Neural progenitor cell (in vitro differentiated cells): ENCODE results near the gene MROH2A. TPM values are rescaled to one million over a fixed set of nuclear protein-coding genes. Genes with fewer than 3 reads are reported as not detected.

Source experiments
- DNase-seq: peaks from one replicate; pipeline ENCODE4 v3.0.0-alpha.2; 2016; ENCODE audit warnings: low spot score
- H2AFZ ChIP-seq: fragments of 200-600 bp; sonication (generic); replicated peaks from 2 replicates; pipeline ENCODE4 v1.6.1; 2016; ENCODE audit warnings: antibody characterized with exemption
- H3F3A ChIP-seq: fragments of 200-600 bp; sonication (generic); 2 replicates; pipeline ENCODE4 v1.6.1; 2016; ENCODE audit warnings: antibody characterized with exemption, low read depth
- H3K27ac ChIP-seq: fragments of 200-600 bp; sonication (generic); 2 replicates; pipeline ENCODE4 v1.5.1; 2016; ENCODE audit warnings: mild to moderate bottlenecking
- H3K27me3 ChIP-seq: fragments of 200-600 bp; sonication (generic); 2 replicates; pipeline ENCODE4 v1.6.1; 2016; ENCODE audit warnings: mild to moderate bottlenecking, moderate library complexity
- H3K36me3 ChIP-seq: fragments of 200-600 bp; sonication (generic); 2 replicates; pipeline ENCODE4 v1.5.1; 2016
- H3K4me1 ChIP-seq: fragments of 200-600 bp; sonication (generic); 2 replicates; pipeline ENCODE4 v1.6.1; 2016; ENCODE audit warnings: mixed run types
- H3K4me2 ChIP-seq: fragments of 200-600 bp; sonication (generic); 2 replicates; pipeline ENCODE4 v1.6.1; 2016
- H3K4me3 ChIP-seq: fragments of 200-600 bp; sonication (generic); 2 replicates; pipeline ENCODE4 v1.5.1; 2016
- H3K79me2 ChIP-seq: fragments of 200-600 bp; sonication (generic); 2 replicates; pipeline ENCODE4 v1.6.1; 2016; ENCODE audit warnings: low read depth
- H3K9ac ChIP-seq: fragments of 200-600 bp; sonication (generic); 2 replicates; pipeline ENCODE4 v1.6.1; 2016
- H3K9me3 ChIP-seq: fragments of 200-600 bp; sonication (generic); 2 replicates; pipeline ENCODE4 v1.5.1; 2016; ENCODE audit warnings: low read depth
- H4K20me1 ChIP-seq: fragments of 200-600 bp; sonication (generic); 2 replicates; pipeline ENCODE4 v1.6.1; 2016; ENCODE audit warnings: low read depth
- H3K27ac Mint-ChIP-seq: 3 replicates; pipeline ENCODE4 v1.8.0; 2021; ENCODE audit warnings: mixed read lengths
- H3K27me3 Mint-ChIP-seq: 2 replicates; pipeline ENCODE4 v1.8.0; 2022; ENCODE audit warnings: low read depth, mild to moderate bottlenecking, inconsistent platforms, moderate library complexity, mixed read lengths; ENCODE audit not compliant: insufficient read depth
- H3K36me3 Mint-ChIP-seq: 3 replicates; pipeline ENCODE4 v1.8.0; 2021; ENCODE audit warnings: mixed read lengths
- H3K4me1 Mint-ChIP-seq: 3 replicates; pipeline ENCODE4 v1.8.0; 2021; ENCODE audit warnings: mixed read lengths
- H3K4me3 Mint-ChIP-seq: 3 replicates; pipeline ENCODE4 v1.8.0; 2021; ENCODE audit warnings: mild to moderate bottlenecking, moderate library complexity, mixed read lengths
- H3K9me3 Mint-ChIP-seq: 3 replicates; pipeline ENCODE4 v1.8.0; 2020; ENCODE audit warnings: mixed read lengths
- EZH2 ChIP-seq: fragments of 200-600 bp; sonication (generic); IDR thresholded peaks from 2 replicates; pipeline ENCODE4 v1.6.1; 2017; ENCODE audit warnings: antibody characterized with exemption, mild to moderate bottlenecking, moderate library complexity
- EZH2phosphoT487 ChIP-seq: fragments of 200-600 bp; sonication (generic); IDR thresholded peaks from 2 replicates; pipeline ENCODE4 v1.6.1; 2017; ENCODE audit warnings: antibody characterized with exemption
- total RNA-seq: library from RNA; depleted of rRNA; stranded (reverse); fragments of >200 nt; gene quantifications from 2 replicates; pipeline ENCODE4 v1.2.3, GENCODE V29; 2015; ENCODE audit warnings: low replicate concordance
- TF ChIP-seq, protein P1 (sequence below): fragments of 200-600 bp; sonication (generic); IDR thresholded peaks from 2 replicates; pipeline ENCODE4 v1.5.1; 2017; ENCODE audit warnings: antibody characterized with exemption, mild to moderate bottlenecking

The MROH2A gene
- total RNA-seq, 1 donor from 2014 or later, result not detected

- peaks cover 73% of the 10 kb centered on the region for H3K79me2 ChIP-seq
- no peaks in the 10 kb centered on the region for H3K9me3 ChIP-seq
- no peak for DNase-seq
- H3K27me3 ChIP-seq, result no peaks in the 10 kb centered on the region
- H2AFZ ChIP-seq, result no peak overlapping the region
- H3K4me3 ChIP-seq, result peak overlapping the region; percentile 91
- no peaks in the 10 kb centered on the region for H3K9me3 Mint-ChIP-seq
- peaks cover 33% of the 10 kb centered on the region for H3K4me1 ChIP-seq
- H3K27ac ChIP-seq, result no peak overlapping the region
- no peak overlapping the region for H3K27ac Mint-ChIP-seq
- H3K36me3 ChIP-seq, result peaks cover 14% of the 10 kb centered on the region
- H3K4me2 ChIP-seq, result peak overlapping the region; percentile 98
- peak overlapping the region; percentile 82 for H3K9ac ChIP-seq
- peaks cover 67% of the 10 kb centered on the region for H4K20me1 ChIP-seq
- TF ChIP-seq EZH2phosphoT487 (no peak), EZH2 (no peak)
- TF ChIP-seq, protein P1, sequence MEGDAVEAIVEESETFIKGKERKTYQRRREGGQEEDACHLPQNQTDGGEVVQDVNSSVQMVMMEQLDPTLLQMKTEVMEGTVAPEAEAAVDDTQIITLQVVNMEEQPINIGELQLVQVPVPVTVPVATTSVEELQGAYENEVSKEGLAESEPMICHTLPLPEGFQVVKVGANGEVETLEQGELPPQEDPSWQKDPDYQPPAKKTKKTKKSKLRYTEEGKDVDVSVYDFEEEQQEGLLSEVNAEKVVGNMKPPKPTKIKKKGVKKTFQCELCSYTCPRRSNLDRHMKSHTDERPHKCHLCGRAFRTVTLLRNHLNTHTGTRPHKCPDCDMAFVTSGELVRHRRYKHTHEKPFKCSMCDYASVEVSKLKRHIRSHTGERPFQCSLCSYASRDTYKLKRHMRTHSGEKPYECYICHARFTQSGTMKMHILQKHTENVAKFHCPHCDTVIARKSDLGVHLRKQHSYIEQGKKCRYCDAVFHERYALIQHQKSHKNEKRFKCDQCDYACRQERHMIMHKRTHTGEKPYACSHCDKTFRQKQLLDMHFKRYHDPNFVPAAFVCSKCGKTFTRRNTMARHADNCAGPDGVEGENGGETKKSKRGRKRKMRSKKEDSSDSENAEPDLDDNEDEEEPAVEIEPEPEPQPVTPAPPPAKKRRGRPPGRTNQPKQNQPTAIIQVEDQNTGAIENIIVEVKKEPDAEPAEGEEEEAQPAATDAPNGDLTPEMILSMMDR, result no peak
- peaks cover 29% of the 10 kb centered on the region for H3K4me1 Mint-ChIP-seq
- H3F3A ChIP-seq, result peaks cover 10% of the 10 kb centered on the region
- peak overlapping the region; percentile 99 for H3K4me3 Mint-ChIP-seq
- H3K27me3 Mint-ChIP-seq, result peaks cover 4% of the 10 kb centered on the region
- H3K36me3 Mint-ChIP-seq, result peaks cover 34% of the 10 kb centered on the region
Measured at GRCh38 chr2:233852056-233852455, 73.9 kb downstream of the MROH2A start.

DNA sequence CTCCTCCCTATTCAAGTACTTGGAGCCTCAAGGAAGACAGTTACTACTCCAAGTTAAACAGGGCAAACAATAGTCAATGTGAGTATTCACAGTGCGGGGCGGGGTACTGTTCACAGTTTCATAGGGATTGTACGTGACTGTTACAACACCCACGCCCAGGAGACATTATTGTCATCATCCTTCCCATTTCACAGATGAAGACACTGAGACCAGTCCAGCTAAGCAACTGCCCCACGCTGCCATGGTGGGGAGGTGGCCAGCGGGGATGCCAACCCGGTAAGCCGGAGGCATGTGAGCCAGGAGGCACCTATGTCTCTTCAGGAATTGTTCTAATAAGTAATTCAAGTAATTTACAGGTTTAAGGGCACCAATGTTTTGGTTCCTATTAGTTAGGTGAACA, 75.2 kb downstream of the MROH2A start:
- peak overlapping the region; percentile 50 for H3K27ac Mint-ChIP-seq
- H3K27ac ChIP-seq, result no peak overlapping the region
- H3K9me3 Mint-ChIP-seq, result no peaks in the 10 kb centered on the region

DNA sequence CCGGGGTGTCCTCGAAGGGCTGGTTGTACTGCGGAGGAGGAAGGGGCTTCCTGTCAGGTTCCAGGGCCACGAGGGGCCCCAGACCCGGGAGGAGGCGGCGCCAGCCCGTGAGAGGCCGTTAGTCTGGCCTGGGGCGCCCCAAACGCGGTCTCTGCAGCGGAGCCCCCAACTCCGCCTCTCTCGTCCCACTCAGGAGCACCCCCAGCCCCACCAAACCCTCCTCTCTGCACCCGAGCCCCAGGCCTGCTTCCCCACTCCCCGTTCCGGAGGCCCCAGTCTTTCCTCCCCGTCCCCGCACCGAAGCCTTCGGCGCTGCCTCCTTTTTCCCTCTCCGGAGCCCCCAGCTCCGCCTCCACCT, 75.7 kb downstream of the MROH2A start:
- no peaks in the 10 kb centered on the region for H3K27me3 ChIP-seq
- peaks cover 49% of the 10 kb centered on the region for H4K20me1 ChIP-seq
- peaks cover 4% of the 10 kb centered on the region for H3K27me3 Mint-ChIP-seq
- peak overlapping the region; percentile 96 for H3K27ac Mint-ChIP-seq
- peak overlapping the region; percentile 53 for H2AFZ ChIP-seq
- H3F3A ChIP-seq, result peaks cover 10% of the 10 kb centered on the region
- peak overlapping the region; percentile 91 for H3K4me3 ChIP-seq
- peak overlapping the region; percentile 82 for H3K9ac ChIP-seq
- TF ChIP-seq, protein P1, result no peak
- TF ChIP-seq EZH2phosphoT487 (no peak), EZH2 (no peak)
- no peaks in the 10 kb centered on the region for H3K9me3 Mint-ChIP-seq
- H3K4me1 Mint-ChIP-seq, result peaks cover 29% of the 10 kb centered on the region
- no peaks in the 10 kb centered on the region for H3K9me3 ChIP-seq
- no peak overlapping the region for H3K27ac ChIP-seq
- H3K4me3 Mint-ChIP-seq, result peak overlapping the region; percentile 99
- H3K79me2 ChIP-seq, result peaks cover 55% of the 10 kb centered on the region
- peaks cover 33% of the 10 kb centered on the region for H3K4me1 ChIP-seq
- peaks cover 14% of the 10 kb centered on the region for H3K36me3 ChIP-seq
- peak overlapping the region; percentile 98 for H3K4me2 ChIP-seq
- no peak for DNase-seq
- H3K36me3 Mint-ChIP-seq, result peaks cover 20% of the 10 kb centered on the region

More for the DNA sequence above, 75.2 kb downstream of the MROH2A start:
- peaks cover 29% of the 10 kb centered on the region for H3K4me1 Mint-ChIP-seq
- H3K79me2 ChIP-seq, result peaks cover 60% of the 10 kb centered on the region
- no peak for TF ChIP-seq EZH2
- TF ChIP-seq EZH2phosphoT487, result no peak
- TF ChIP-seq, protein P1, result no peak
- peak overlapping the region; percentile 99 for H3K4me3 Mint-ChIP-seq
- H3K4me1 ChIP-seq, result peaks cover 33% of the 10 kb centered on the region
- H2AFZ ChIP-seq, result no peak overlapping the region
- peaks cover 14% of the 10 kb centered on the region for H3K36me3 ChIP-seq
- H3K4me2 ChIP-seq, result peak overlapping the region; percentile 98
- H4K20me1 ChIP-seq, result peaks cover 54% of the 10 kb centered on the region
- H3K27me3 Mint-ChIP-seq, result peaks cover 4% of the 10 kb centered on the region
- H3K9me3 ChIP-seq, result no peaks in the 10 kb centered on the region
- peaks cover 10% of the 10 kb centered on the region for H3F3A ChIP-seq
- peak overlapping the region; percentile 82 for H3K9ac ChIP-seq
- H3K27me3 ChIP-seq, result no peaks in the 10 kb centered on the region
- H3K4me3 ChIP-seq, result peak overlapping the region; percentile 91
- no peak for DNase-seq
- peaks cover 25% of the 10 kb centered on the region for H3K36me3 Mint-ChIP-seq
